A549 treated with dexamethasone at 1 μM for 4 hours (cell line): ENCODE results near the gene GDF9. TPM values are rescaled to one million over a fixed set of nuclear protein-coding genes. Genes with fewer than 3 reads are reported as not detected.

Source experiments
- total RNA-seq: library from RNA; stranded (reverse); fragments of 200-300 nt; extraction: Qiagen RNA extraction; gene quantifications from 5 replicates; pipeline ENCODE4 v1.2.3, GENCODE V29; 2022

GDF9 gene, protein sequence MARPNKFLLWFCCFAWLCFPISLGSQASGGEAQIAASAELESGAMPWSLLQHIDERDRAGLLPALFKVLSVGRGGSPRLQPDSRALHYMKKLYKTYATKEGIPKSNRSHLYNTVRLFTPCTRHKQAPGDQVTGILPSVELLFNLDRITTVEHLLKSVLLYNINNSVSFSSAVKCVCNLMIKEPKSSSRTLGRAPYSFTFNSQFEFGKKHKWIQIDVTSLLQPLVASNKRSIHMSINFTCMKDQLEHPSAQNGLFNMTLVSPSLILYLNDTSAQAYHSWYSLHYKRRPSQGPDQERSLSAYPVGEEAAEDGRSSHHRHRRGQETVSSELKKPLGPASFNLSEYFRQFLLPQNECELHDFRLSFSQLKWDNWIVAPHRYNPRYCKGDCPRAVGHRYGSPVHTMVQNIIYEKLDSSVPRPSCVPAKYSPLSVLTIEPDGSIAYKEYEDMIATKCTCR
- total RNA-seq: 0.08 to 0.25 TPM (median 0.19 TPM) in 5 replicates

DNA sequence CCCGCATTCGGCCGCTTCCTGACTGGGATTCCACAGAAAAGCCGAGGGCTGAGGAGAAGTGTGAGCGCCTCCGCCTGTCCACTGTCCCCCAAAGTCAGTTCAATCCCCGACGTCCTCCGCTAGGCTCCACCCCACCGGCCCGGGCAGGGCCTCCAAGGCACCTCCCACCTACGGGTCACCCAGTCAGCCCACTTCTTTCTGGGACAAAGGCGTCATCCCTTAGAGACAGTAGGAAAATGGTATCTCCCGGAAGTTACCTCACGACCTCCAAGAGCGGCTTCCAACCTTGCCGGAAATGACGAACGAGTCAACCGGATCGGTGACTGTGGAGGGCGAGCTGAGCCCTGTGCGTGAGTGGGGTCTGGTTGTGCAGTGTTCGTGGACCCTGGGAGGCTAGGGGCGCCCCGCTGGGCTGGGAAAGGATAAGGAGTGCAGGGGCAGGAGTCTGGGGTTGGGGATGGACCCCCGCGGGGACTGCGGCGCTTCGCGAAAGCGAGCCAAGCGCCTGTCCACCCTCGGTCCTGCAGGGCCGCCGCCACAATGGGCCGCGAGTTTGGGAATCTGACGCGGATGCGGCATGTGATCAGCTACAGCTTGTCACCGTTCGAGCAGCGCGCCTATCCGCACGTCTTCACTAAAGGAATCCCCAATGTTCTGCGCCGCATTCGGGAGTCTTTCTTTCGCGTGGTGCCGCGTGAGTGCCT, at the start of gene GDF9, which contains the start of gene UQCRQ:
Gene GDF9 (minus strand): TSS at position 128 of the 704 bp plus-strand sequence. CDS start 1,936 bp downstream, outside the sequence.
Gene UQCRQ (plus strand): TSS at position 301 of the 704 bp plus-strand sequence. CDS start 240 bp downstream, at position 541.

DNA sequence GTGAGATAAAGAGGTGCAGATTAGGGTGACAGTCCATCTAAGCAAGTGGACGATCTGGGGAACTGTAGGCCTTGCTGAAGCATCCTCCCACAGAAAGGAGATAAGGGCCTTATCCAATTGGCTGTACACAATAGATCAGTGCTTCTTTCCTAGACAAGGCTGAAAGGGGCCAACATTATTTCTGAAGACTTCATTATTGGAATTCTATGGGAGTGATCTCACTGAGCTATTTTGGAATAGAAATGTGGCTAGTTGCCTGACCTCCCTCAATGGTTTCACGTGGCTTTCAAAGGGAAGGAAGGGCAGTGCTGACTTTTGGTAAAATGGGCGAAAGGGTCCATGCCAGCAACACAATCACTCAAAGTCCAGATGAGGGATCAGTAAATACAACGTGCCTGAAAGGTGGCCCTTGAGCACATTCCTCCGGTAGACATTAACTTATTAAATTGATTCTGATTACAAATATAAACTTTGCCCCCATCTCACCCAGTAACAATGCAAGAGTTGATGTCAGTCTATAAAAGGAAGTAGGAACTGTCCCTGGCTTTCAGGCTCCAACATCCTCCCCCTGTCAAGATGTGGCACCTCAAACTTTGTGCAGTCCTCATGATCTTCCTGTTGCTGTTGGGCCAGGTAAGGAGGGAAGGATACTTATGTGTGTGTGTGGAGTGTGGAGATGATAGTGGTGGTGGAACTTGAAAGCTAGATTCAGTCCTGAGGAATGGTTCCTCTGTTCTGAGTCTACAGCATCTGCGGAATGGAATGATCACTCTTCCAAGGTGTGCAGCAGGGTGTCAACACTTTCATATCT, 7.1 kb upstream of the GDF9 start, which contains the start of gene LEAP2:
Gene LEAP2 (plus strand): TSS at position 550 of the 811 bp plus-strand sequence. CDS start 27 bp downstream, at position 577.

DNA sequence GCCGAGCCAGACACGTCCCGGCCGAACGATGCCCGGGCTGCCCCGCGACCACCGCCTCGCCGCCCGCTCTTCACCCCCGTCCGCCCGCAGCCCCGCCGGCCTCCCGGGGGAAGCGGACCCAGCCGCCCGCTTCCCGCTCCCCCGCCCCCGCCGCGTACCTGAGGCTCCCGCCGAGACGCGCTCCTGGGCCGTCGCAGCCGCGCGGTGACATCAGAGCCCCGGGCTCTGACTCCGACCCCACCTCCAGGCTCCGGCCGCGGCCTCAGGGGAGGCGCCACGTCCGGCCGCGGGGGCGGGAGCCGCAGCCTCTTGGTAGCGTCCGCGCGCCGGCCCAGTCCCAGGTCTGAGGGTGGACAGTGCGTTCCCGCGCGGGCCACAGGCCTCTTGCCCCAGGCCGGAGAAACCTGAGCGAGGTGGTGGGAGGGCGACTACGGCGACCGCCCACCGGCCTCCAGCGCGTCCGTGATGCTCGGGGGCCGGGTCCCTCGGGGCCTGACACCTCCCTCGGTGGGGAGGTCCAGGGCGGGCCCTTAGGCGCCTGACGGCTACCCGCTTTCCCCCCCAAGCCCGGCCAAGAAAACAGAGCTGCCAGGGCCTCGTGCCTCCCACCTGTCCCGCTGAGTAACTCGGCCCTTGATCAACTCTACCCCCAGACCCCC, 35.7 kb downstream of the GDF9 start, which contains the start of gene SHROOM1:
Gene SHROOM1 (minus strand): TSS at position 212 of the 659 bp plus-strand sequence. CDS start 4,507 bp downstream, outside the sequence.

DNA sequence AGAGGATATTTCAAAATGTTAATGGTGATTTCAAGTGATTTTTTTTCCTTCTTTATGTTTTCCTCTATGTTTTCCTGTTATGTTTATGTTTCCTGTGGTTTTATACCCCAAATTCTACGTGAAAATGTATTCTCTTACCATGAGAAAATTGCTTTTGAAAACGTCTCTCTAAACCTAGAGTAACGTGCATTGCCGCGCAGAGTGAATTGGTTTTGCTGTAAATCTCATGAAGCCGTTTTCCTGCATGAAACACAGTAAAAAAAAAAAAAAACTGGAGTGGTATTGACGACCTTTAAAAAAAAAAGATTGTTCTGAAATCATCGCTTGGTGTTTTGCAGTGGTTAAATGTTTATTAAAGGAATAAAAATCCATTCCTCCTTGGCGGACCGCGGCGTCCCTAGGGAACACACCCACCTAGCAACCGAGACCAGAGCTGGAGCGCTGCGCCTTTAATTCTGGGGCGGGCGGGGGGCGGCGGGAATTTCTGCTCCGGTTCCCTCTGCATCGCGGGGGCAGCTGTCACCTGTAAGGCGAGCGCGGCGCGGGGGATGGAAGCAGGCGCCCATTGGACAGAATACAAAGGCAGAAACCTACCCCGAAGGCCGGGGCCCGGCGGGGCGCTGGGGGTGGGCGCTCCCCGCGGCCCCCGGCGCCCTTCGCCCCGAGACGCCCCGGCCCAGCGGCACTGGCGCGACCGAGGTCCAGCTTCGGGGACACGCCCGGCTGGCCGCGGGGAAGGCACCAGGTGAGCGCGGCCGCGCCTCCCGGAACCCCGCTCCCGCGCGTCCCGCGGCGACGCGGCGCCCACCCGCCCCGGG, 53.3 kb downstream of the GDF9 start, which contains the start of gene SOWAHA:
Gene SOWAHA (plus strand): TSS at position 522 of the 818 bp plus-strand sequence. CDS start 320 bp downstream, outside the sequence.

Other genes with a start within 250 kb of the GDF9 start
- 0.07 TPM in 1 of 5 replicates, not detected in the others for gene IL13, start 208.3 kb downstream of the GDF9 start, total RNA-seq
- gene IL4, start 192.5 kb downstream of the GDF9 start, total RNA-seq: not detected in 5 replicates
- gene KIF3A, start 128.9 kb downstream of the GDF9 start, total RNA-seq: 8.7 to 11.6 TPM (median 10.8 TPM) in 5 replicates
- 0.06 to 0.12 TPM (median 0.08 TPM) in 5 replicates for gene CCNI2, start 119.0 kb downstream of the GDF9 start, total RNA-seq
- 15.8 to 23.8 TPM (median 20.0 TPM) in 5 replicates for gene SEPTIN8, start 89.2 kb downstream of the GDF9 start, total RNA-seq
- gene SOWAHA, start 53.2 kb downstream of the GDF9 start, total RNA-seq: 0.05 to 0.18 TPM (median 0.12 TPM) in 5 replicates
- 7.7 to 9.5 TPM (median 9.0 TPM) in 5 replicates for gene SHROOM1, start 35.8 kb downstream of the GDF9 start, total RNA-seq
- gene UQCRQ, start 173 bp upstream of the GDF9 start, total RNA-seq: 347 to 404 TPM (median 353 TPM) in 5 replicates
- 0.48 to 0.98 TPM (median 0.75 TPM) in 5 replicates for gene LEAP2, start 7.2 kb upstream of the GDF9 start, total RNA-seq
- 20.4 to 40.1 TPM (median 30.3 TPM) in 5 replicates for gene AFF4, start 97.2 kb upstream of the GDF9 start, total RNA-seq
- gene ZCCHC10, start 160.1 kb upstream of the GDF9 start, total RNA-seq: 21.6 to 29.2 TPM (median 24.1 TPM) in 5 replicates
- gene HSPA4, start 185.5 kb upstream of the GDF9 start, total RNA-seq: 173 to 208 TPM (median 179 TPM) in 5 replicates